GM21576 (cell line): ENCODE data around the gene TOP3A.
"Not testable (repeated sequence)": the region's sequence is repeated elsewhere in the genome, so short reads cannot be mapped to it uniquely, and the experiment has no call there.

Experiments
- ATAC-seq: cut with Tn5 transposase; IDR thresholded peaks from one replicate; pipeline ENCODE4 v1.9.1; 2021; ENCODE audit warnings: mild to moderate bottlenecking, moderate library complexity; ENCODE audit not compliant: unreplicated experiment

TOP3A gene

GRCh38 chr17:18314731-18315561 lies at the start of gene TOP3A, which contains the start of gene SMCR8:
Gene TOP3A, minus strand, starts transcription at chr17:18314994. Its CDS starts 216 bp downstream, at chr17:18314778.
Gene SMCR8, plus strand, starts transcription at chr17:18315293. Its CDS starts 497 bp downstream, at chr17:18315790.
- peak; percentile 72 for ATAC-seq

GRCh38 chr17:18364166-18364565 lies 49.4 kb upstream of the TOP3A start:
- ATAC-seq: no peak

GRCh38 chr17:18363101-18364049 lies 48.6 kb upstream of the TOP3A start, which contains the start of gene SHMT1:
Gene SHMT1, minus strand, starts transcription at chr17:18363550. Its CDS starts 7,569 bp downstream, at chr17:18355981.
- ATAC-seq: peak; percentile 92

GRCh38 chr17:18362698-18363100 lies 47.9 kb upstream of the TOP3A start:
- ATAC-seq: no peak

- no peak for ATAC-seq
These were observed 47.3 kb upstream of the TOP3A start for GRCh38 chr17:18361837-18362697.

- ATAC-seq: no peak
These were observed 45.7 kb upstream of the TOP3A start for GRCh38 chr17:18360518-18360917.

- ATAC-seq: no peak
These were observed 41.8 kb upstream of the TOP3A start for GRCh38 chr17:18356624-18357023.

- no peak for ATAC-seq
These were observed 38.7 kb upstream of the TOP3A start for GRCh38 chr17:18353541-18353940.

GRCh38 chr17:18344021-18344420 lies 29.2 kb upstream of the TOP3A start:
- no peak for ATAC-seq

GRCh38 chr17:18339933-18340332 lies 25.1 kb upstream of the TOP3A start:
- ATAC-seq: no peak

GRCh38 chr17:18338158-18338557 lies 23.4 kb upstream of the TOP3A start:
- not testable (repeated sequence) for ATAC-seq

GRCh38 chr17:18332909-18333489 lies 18.2 kb upstream of the TOP3A start:
- ATAC-seq: no peak

GRCh38 chr17:18331879-18332278 lies 17.1 kb upstream of the TOP3A start:
- no peak for ATAC-seq

- ATAC-seq: no peak
These were observed 13.9 kb upstream of the TOP3A start for GRCh38 chr17:18328643-18329204.

- no peak for ATAC-seq
These were observed 12.8 kb upstream of the TOP3A start for GRCh38 chr17:18327556-18327955.

- ATAC-seq: no peak
These were observed 12.3 kb upstream of the TOP3A start for GRCh38 chr17:18327093-18327492.

GRCh38 chr17:18326572-18326971 lies 11.8 kb upstream of the TOP3A start:
- no peak for ATAC-seq

GRCh38 chr17:18326039-18326438 lies 11.2 kb upstream of the TOP3A start:
- no peak for ATAC-seq

- no peak for ATAC-seq
These were observed 9.6 kb upstream of the TOP3A start for GRCh38 chr17:18324140-18325050.
